HG03108 (cell line): Measurements from ENCODE around the gene USB1.

Source experiments
- ATAC-seq: cut with Tn5 transposase; IDR thresholded peaks from one replicate; pipeline ENCODE4 v1.9.1; 2021; ENCODE audit warnings: moderate library complexity; ENCODE audit not compliant: unreplicated experiment

USB1 gene

GRCh38 chr16:58030136-58030840, 29.1 kb downstream of the USB1 start:
- ATAC-seq: no peak

GRCh38 chr16:58031016-58031800, 30.0 kb downstream of the USB1 start:
- no peak for ATAC-seq

- ATAC-seq: no peak
These were observed 31.6 kb downstream of the USB1 start for GRCh38 chr16:58032710-58033293.

- no peak for ATAC-seq
These were observed 33.0 kb downstream of the USB1 start for GRCh38 chr16:58034128-58034685.

GRCh38 chr16:58034774-58035173, 33.6 kb downstream of the USB1 start:
- ATAC-seq: no peak

GRCh38 chr16:58035356-58036170, 34.4 kb downstream of the USB1 start:
- ATAC-seq: no peak

GRCh38 chr16:58036943-58037342, 35.7 kb downstream of the USB1 start:
- ATAC-seq: no peak

- no peak for ATAC-seq
These were observed 36.3 kb downstream of the USB1 start for GRCh38 chr16:58037365-58038057.

GRCh38 chr16:58038219-58038641, 37.0 kb downstream of the USB1 start:
- ATAC-seq: no peak

GRCh38 chr16:58039829-58040495, 38.8 kb downstream of the USB1 start:
- ATAC-seq: no peak

- no peak for ATAC-seq
These were observed 39.3 kb downstream of the USB1 start for GRCh38 chr16:58040496-58040846.

- ATAC-seq: no peak
These were observed 39.9 kb downstream of the USB1 start for GRCh38 chr16:58040945-58041627.

GRCh38 chr16:58041628-58041955, 40.4 kb downstream of the USB1 start:
- no peak for ATAC-seq

GRCh38 chr16:58042001-58042885, 41.0 kb downstream of the USB1 start:
- no peak for ATAC-seq

- no peak for ATAC-seq
These were observed 41.8 kb downstream of the USB1 start for GRCh38 chr16:58042886-58043515.

GRCh38 chr16:58043571-58044155, 42.5 kb downstream of the USB1 start:
- ATAC-seq: no peak

GRCh38 chr16:58044266-58045019, 43.2 kb downstream of the USB1 start:
- no peak for ATAC-seq
